ENCODE measurements around the gene MICU1.

GRCh38 chr10:72611783-72612182 is 14.1 kb downstream of the MICU1 start:
- TF ChIP-seq POLR2A (IDR thresholded peaks at IDR 0.05), result no peak
- no peak for TF ChIP-seq POLR2AphosphoS5 (IDR thresholded peaks at IDR 0.05)

Data from transverse colon (tissue), 3 donors.